Cardiac muscle cell (in vitro differentiated cells and primary cell): ENCODE measurements around the gene NF2. TPM values are rescaled to one million over a fixed set of nuclear protein-coding genes. Genes with fewer than 3 reads are reported as not detected.

Source experiments
- DNase-seq, 2 donors: peaks; one replicate each; pipeline versions ENCODE4 v3.0.0 to v3.0.0-alpha.2; 2010 to 2017; ENCODE audit warnings: low read depth in 1 of 2, low spot score in 1 of 2
- H3K27ac ChIP-seq: fragments of 200-600 bp; sonication (generic); 2 replicates; pipeline ENCODE4 v1.5.1; 2016
- H3K27me3 ChIP-seq: fragments of 200-600 bp; sonication (generic); 2 replicates; pipeline ENCODE4 v1.6.0; 2016; ENCODE audit warnings: control low read depth
- H3K36me3 ChIP-seq: fragments of 200-600 bp; sonication (generic); 2 replicates; pipeline ENCODE4 v1.5.1; 2016; ENCODE audit warnings: control low read depth
- H3K4me1 ChIP-seq: fragments of 200-600 bp; sonication (generic); 2 replicates; pipeline ENCODE4 v1.8.1; 2017; ENCODE audit warnings: low read depth, mild to moderate bottlenecking, mixed run types
- H3K4me3 ChIP-seq: fragments of 200-600 bp; sonication (generic); 2 replicates; pipeline ENCODE4 v1.5.1; 2016; ENCODE audit warnings: mild to moderate bottlenecking
- H3K9me3 ChIP-seq: fragments of 200-600 bp; sonication (generic); 2 replicates; pipeline ENCODE4 v1.5.1; 2017; ENCODE audit warnings: low read depth, mild to moderate bottlenecking, control low read depth
- CTCF ChIP-seq: IDR thresholded peaks from 2 replicates; pipeline ENCODE4 v1.5.1; 2012; ENCODE audit warnings: low read depth, mild to moderate bottlenecking, low read length
- polyA plus RNA-seq: library from polyadenylated mRNA; unstranded; fragments of >200 nt; fragmentation: Nextera tagmentation; extraction: Ambion mirVana; gene quantifications from 2 replicates; pipeline ENCODE4 v1.2.1, GENCODE V29; 2016
- total RNA-seq: library from RNA; depleted of rRNA; stranded (reverse); fragments of >200 nt; gene quantifications from 2 replicates; pipeline ENCODE4 v1.2.3, GENCODE V29; 2016

NF2 gene
- total and polyA plus RNA-seq, 2 experiments from 2014 or later: 32.8 to 40.2 TPM

- no peaks in the 10 kb centered on the region for H3K9me3 ChIP-seq
- peaks cover 79% of the 10 kb centered on the region for H3K27me3 ChIP-seq
- DNase-seq: no peak
- H3K27ac ChIP-seq: no peak overlapping the region
- TF ChIP-seq CTCF: no peak
- no peak overlapping the region for H3K4me3 ChIP-seq
- H3K36me3 ChIP-seq: no peaks in the 10 kb centered on the region
- no peaks in the 10 kb centered on the region for H3K4me1 ChIP-seq
Observed at GRCh38 chr22:29718949-29719898, 115.8 kb downstream of the NF2 start.

- DNase-seq: peak; percentile 14 to 45
- Histone ChIP-seq H3K27me3 (peaks cover 81% of the 10 kb centered on the region), H3K4me1 (no peaks in the 10 kb centered on the region), H3K9me3 (no peaks in the 10 kb centered on the region), H3K36me3 (no peaks in the 10 kb centered on the region), H3K4me3 (peak within 1 kb of the TSS; percentile 25), H3K27ac (no peak within 1 kb of the TSS)
- no peak for TF ChIP-seq CTCF
Observed at GRCh38 chr22:29719899-29720645, 116.6 kb downstream of the NF2 start, which contains the start of gene CABP7. Gene CABP7, plus strand, starts transcription at chr22:29720003. Its CDS starts 422 bp downstream, at chr22:29720425.

GRCh38 chr22:29720811-29721323 is 117.4 kb downstream of the NF2 start:
- no peak for TF ChIP-seq CTCF
- H3K4me3 ChIP-seq: peak overlapping the region; percentile 25
- no peaks in the 10 kb centered on the region for H3K36me3 ChIP-seq
- no peaks in the 10 kb centered on the region for H3K9me3 ChIP-seq
- peaks cover 84% of the 10 kb centered on the region for H3K27me3 ChIP-seq
- H3K4me1 ChIP-seq: no peaks in the 10 kb centered on the region
- H3K27ac ChIP-seq: no peak overlapping the region
- DNase-seq: no peak

- Histone ChIP-seq H3K9me3 (no peaks in the 10 kb centered on the region), H3K27me3 (peaks cover 81% of the 10 kb centered on the region), H3K27ac (no peak overlapping the region), H3K4me3 (no peak overlapping the region), H3K36me3 (no peaks in the 10 kb centered on the region), H3K4me1 (no peaks in the 10 kb centered on the region)
- TF ChIP-seq CTCF: no peak
- no peak for DNase-seq
Observed at GRCh38 chr22:29722151-29722550, 118.7 kb downstream of the NF2 start.

- peaks cover 76% of the 10 kb centered on the region for H3K27me3 ChIP-seq
- TF ChIP-seq CTCF: no peak
- no peak for DNase-seq
Observed at GRCh38 chr22:29722587-29722986, 119.2 kb downstream of the NF2 start.

More at GRCh38 chr22:29722587-29722986, 119.2 kb downstream of the NF2 start:
- Histone ChIP-seq H3K36me3 (no peaks in the 10 kb centered on the region), H3K9me3 (no peaks in the 10 kb centered on the region), H3K4me1 (no peaks in the 10 kb centered on the region), H3K27ac (no peak overlapping the region), H3K4me3 (no peak overlapping the region)
